HG03108 (cell line): ENCODE results near the gene KAT2B.

ENCODE experiments used
- ATAC-seq: cut with Tn5 transposase; IDR thresholded peaks from one replicate; pipeline ENCODE4 v1.9.1; 2021; ENCODE audit warnings: moderate library complexity; ENCODE audit not compliant: unreplicated experiment

KAT2B gene

GRCh38 chr3:20064796-20065564 lies 24.7 kb downstream of the KAT2B start:
- ATAC-seq = no peak

DNA sequence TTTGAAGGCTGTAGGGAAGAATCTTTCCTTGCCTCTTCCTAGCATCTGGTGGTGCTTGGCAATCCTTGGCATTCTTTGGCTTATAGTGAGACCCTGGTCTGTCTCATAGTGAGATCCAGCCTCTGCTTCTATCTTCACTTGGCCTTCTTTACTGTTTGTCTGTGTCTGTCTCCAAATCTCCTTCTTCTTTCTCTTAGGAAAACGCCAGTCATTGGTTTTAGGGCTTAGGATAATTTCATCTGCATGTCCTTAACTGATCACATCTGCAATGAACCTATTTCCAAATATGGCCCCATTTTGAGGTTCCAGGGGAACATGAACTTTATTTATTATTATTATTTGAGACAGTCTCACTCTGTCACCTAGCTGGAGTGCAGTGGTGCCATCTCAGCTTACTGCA lies 25.8 kb downstream of the KAT2B start:
- ATAC-seq = no peak

GRCh38 chr3:20066850-20067617 lies 26.8 kb downstream of the KAT2B start:
- no peak for ATAC-seq

- ATAC-seq = no peak
These were observed 28.4 kb downstream of the KAT2B start for GRCh38 chr3:20068512-20069177.

DNA sequence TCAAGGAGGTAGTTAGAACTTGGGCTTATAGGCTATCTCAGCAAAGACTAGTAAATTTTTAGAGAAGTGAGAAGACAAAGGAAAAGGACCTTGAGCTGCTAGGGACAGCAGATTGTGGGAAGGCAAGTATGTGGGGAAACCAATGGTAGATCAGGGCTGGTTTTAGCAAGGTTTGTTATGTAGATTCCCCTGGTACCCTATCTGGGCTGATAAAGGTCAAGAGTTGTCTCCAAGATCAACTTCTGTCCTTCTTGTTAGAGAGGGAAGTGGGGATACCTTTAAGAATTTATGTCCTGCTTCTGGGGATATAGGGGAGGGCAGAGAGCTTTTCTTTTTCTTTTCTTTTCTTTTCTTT lies 28.9 kb downstream of the KAT2B start:
- no peak for ATAC-seq

DNA sequence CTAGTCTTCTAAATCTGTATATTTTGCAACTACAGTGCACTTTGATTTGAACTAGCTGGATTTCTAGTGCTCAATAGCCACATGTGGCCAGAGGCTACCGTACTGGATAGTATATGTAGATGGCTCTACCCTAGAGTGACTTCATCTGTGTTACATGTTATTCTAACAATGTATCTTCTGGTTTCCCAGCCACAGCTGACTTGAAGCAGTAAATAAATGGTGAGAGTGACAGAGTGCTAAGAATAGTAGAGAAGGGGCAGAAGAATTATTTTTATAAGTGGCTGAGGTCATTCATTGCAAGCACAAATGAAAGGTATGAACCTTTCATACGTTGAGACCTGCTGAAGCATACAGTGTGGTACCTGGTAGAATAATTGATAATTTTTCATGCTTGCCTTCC lies 30.9 kb downstream of the KAT2B start:
- no peak for ATAC-seq

DNA sequence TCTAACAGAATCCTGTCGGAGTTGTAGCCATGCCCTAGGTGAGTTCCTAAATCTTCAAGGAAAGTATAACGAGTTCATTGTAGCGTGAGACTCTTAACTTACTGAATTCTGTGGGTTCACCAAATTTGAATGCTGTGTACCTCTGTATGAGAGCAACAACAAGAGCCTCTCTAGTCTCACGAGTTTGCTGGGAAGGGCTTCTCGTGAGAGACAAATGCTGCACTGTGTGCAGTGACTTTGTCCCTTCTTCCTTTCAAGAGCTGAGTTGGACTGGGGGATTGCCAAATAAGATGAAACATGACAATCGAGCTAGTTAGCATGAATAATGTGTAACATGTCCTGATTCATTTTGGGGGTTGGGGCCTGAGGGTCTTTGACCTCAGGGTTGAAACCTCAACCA lies 32.2 kb downstream of the KAT2B start:
- ATAC-seq = no peak

DNA sequence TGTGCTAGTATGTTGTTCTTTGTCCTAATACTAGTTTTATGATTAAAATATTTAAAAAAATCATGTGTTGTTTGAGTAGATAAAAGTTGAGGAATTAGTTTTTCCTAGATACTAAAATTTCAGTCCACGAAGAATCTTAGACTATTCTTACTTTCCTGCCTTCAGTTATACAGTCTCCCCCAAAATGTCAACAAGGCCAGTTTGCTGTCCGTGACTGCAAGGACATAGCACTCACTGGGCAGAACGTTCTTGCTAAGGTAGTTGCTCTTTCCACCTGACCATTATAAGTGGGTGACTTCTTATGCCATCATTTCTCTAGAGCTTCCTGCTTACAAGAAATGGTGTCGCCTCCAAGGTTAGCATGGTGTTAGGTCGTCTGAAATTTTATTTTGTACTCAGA lies 32.8 kb downstream of the KAT2B start:
- no peak for ATAC-seq

GRCh38 chr3:20073683-20074082 lies 33.4 kb downstream of the KAT2B start:
- ATAC-seq = no peak

DNA sequence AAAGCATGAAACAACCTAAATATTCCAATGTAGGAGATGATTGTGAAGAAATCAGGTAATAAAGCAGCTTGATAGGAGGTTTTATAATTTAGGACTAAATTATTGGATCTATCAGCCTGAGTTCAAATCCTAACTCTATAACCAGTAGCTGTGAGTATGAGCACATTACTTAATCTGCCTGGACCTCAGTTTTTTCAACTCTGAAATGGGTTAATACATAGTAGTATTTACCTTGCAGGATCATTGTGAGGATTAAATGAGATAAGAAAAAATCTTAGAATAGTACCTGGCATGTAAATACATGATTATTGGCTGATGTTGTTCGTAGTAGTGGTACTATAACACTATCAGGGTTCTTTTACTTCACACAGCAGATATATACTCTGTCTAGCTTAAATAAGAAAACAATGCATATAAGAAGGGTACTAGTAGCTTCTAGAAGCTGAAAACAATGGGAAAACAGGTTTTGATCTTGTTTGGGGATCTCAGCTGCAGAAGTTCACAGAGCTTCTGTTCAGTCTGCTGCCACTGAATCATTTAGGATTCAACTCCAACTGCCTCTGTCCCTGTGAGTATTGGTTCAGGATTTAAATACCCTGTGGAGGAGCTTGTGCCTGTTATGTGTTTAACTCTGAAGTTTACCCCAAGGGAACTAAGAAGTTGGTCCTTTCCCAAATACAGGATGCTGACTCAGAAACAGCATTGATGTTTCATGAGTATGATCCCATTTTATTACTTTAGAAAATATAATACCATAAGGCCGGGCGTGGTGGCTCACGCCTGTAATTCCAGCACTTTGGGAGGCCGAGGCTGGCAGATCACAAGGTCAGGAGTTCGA lies 34.2 kb downstream of the KAT2B start:
- no peak for ATAC-seq

DNA sequence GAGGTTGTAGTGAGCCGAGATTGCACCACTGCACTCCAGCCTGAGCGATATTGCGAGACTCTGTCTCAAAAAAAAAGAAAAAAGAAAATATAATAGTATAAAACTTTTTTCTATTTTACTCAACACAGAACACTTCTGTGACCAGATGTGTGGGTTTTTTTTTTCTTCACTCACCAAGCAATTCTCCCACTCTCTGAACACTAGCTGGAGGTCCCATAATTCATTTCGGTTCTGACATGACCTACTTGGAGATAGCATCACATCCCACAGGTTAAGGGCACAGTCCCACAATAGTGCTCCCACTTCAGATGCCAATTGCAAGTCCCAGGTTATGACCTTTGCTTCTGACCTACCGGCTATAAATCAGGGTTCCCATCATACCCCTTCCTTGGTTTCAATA lies 35.0 kb downstream of the KAT2B start:
- no peak for ATAC-seq

DNA sequence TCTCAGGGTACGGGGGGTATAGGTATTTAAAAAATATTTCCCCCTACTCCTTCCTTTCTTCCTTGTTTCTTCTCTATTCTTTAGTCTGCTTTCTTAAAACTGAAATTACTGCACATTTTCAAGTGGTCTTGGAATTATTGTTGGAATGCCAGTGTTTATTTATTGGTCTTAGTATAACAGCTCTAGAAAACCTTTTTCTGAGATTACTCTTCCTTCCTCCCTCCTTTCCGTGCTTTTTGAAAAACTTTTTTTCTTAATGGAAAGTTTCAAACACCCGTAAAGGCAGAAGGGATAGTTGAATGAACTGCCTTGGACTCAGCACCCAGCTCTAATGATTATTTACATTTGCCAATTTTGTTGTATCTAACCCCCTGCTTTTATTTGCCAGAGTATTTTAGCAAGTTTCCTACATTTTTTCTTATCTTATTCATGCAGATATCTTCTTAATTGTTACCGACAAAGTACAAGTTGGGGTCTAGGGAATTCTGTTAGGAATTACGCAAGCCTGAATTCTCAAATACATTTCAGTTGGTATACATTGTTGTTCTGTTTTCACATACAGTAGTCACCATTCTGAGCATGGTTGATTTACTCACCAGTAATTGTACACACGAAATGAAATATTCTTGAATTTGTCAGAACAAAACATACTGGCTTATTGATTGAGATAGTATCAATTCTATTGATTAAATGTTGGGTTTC lies 36.2 kb downstream of the KAT2B start:
- no peak for ATAC-seq

GRCh38 chr3:20077068-20077467 lies 36.8 kb downstream of the KAT2B start:
- no peak for ATAC-seq

GRCh38 chr3:20078194-20078714 lies 38.0 kb downstream of the KAT2B start:
- no peak for ATAC-seq

DNA sequence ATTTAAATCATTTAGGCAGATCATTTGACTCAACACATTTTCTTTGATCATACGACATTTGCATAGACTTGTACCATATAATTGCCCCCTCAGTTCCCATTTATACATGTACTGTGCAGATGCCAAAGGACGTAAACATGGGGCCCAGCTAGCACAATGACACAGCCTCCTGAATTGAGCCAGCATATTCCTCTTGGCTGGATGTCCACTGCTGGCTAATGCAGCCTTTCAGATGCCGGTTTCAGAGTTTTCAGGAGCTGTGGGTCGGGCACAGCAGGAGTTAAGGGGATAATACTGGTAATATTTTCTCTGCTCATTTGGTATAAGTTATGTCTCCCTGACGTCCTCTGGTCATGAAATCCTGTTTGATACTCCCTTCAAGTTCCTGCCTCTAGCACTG lies 39.4 kb downstream of the KAT2B start:
- ATAC-seq = no peak

GRCh38 chr3:20080956-20081554 lies 40.8 kb downstream of the KAT2B start:
- peak; percentile 95 for ATAC-seq

GRCh38 chr3:20083253-20083652 lies 43.0 kb downstream of the KAT2B start:
- ATAC-seq = no peak

- no peak for ATAC-seq
These were observed 43.7 kb downstream of the KAT2B start for GRCh38 chr3:20083953-20084352.

DNA sequence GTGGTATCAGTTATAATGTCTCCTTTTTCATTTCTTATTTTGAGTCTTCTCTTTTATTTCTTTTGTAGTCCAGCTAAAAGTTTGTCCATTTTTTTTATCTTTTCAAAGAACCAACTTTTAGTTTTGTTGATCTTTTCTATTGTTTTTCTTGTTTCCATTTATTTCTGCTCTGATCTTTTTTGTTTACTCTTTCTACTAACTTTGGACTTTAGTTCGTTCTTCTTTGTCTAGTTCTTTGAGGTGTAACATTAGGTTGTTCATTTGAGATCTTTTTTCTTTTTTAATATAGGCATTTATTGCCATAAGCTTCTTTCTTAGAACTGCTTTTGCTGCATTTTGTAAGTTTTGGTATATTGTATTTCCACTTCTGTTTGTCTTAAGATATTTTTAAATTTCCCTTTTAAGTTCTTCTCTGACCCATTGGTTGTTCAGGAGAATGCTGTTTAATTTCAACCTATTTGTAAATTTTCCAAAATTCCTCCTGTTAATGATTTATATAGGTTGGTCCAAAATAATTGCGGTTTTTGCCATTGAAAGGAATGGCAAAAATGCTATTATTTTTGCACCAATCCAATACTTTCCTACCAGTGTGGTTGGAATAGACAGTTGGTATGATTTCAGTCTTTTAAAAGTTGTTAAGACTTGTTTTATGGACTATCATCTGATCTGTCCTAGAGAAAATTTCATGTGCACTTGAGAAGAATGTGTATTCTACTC lies 51.2 kb downstream of the KAT2B start:
- no peak for ATAC-seq
